ENCODE measurements around the gene MED27.

Gene MED27

GRCh38 chr9:131879181-131879910 lies 200.3 kb downstream of the MED27 start:
- H3K4me2 ChIP-seq (ENCODE audit: insufficient read depth, low read length), result no peak overlapping the region

GRCh38 chr9:131876486-131876885 lies 203.2 kb downstream of the MED27 start:
- TF ChIP-seq EZH2 (IDR thresholded peaks at IDR 0.05; ENCODE audit: borderline replicate concordance, low read depth, low read length, severe bottlenecking) (no peak), CTCF (IDR thresholded peaks at IDR 0.05; ENCODE audit: borderline replicate concordance, extremely low read depth, low read length, poor library complexity, severe bottlenecking) (no peak)
- Histone ChIP-seq H3K79me2 (ENCODE audit: insufficient read depth, low read length) (no peaks in the 10 kb centered on the region), H3K4me3 (ENCODE audit: low read depth in 1 of 2, low read length in 2 of 2) (no peak overlapping the region), H3K4me2 (ENCODE audit: insufficient read depth, low read length) (no peak overlapping the region), H3K27ac (ENCODE audit: low read length) (no peak overlapping the region), H2AFZ (ENCODE audit: low read depth, low read length) (no peak overlapping the region), H3K27me3 (ENCODE audit: insufficient read depth, low read length, poor library complexity) (no peaks in the 10 kb centered on the region), H3K9me3 (ENCODE audit: insufficient read depth, low read length, severe bottlenecking) (no peaks in the 10 kb centered on the region), H3K4me1 (ENCODE audit: insufficient read depth, low read length) (no peaks in the 10 kb centered on the region), H3K36me3 (ENCODE audit: insufficient read depth, low read length) (0 out of 2 replicates have a peak, but pooled peaks cover 3% of the 10 kb centered on the region), H3K9ac (ENCODE audit: low read depth, low read length) (no peak overlapping the region), H4K20me1 (ENCODE audit: insufficient read depth, low read length) (peaks cover 4% of the 10 kb centered on the region)
- no peak for DNase-seq
- ATAC-seq (ENCODE audit: insufficient read depth, low read depth), result no peak

More at GRCh38 chr9:131879181-131879910, 200.3 kb downstream of the MED27 start:
- no peak overlapping the region for H3K9ac ChIP-seq (ENCODE audit: low read depth, low read length)
- no peaks in the 10 kb centered on the region for H3K27me3 ChIP-seq (ENCODE audit: insufficient read depth, low read length, poor library complexity)
- H3K27ac ChIP-seq (ENCODE audit: low read length), result no peak overlapping the region
- no peaks in the 10 kb centered on the region for H3K79me2 ChIP-seq (ENCODE audit: insufficient read depth, low read length)
- H3K9me3 ChIP-seq (ENCODE audit: insufficient read depth, low read length, severe bottlenecking), result no peaks in the 10 kb centered on the region
- H4K20me1 ChIP-seq (ENCODE audit: insufficient read depth, low read length), result no peaks in the 10 kb centered on the region
- DNase-seq (no peak), ATAC-seq (ENCODE audit: insufficient read depth, low read depth) (no peak)
- 0 out of 2 replicates have a peak, but pooled peaks cover 3% of the 10 kb centered on the region for H3K36me3 ChIP-seq (ENCODE audit: insufficient read depth, low read length)
- H3K4me3 ChIP-seq (ENCODE audit: low read depth in 1 of 2, low read length in 2 of 2), result no peak overlapping the region
- no peaks in the 10 kb centered on the region for H3K4me1 ChIP-seq (ENCODE audit: insufficient read depth, low read length)
- TF ChIP-seq CTCF (IDR thresholded peaks at IDR 0.05; ENCODE audit: borderline replicate concordance, extremely low read depth, low read length, poor library complexity, severe bottlenecking) (no peak), EZH2 (IDR thresholded peaks at IDR 0.05; ENCODE audit: borderline replicate concordance, low read depth, low read length, severe bottlenecking) (no peak)
- H2AFZ ChIP-seq (ENCODE audit: low read depth, low read length), result no peak overlapping the region

- no peaks in the 10 kb centered on the region for H3K4me1 ChIP-seq (ENCODE audit: insufficient read depth, low read length)
- no peak for ATAC-seq (ENCODE audit: insufficient read depth, low read depth)
Observed at GRCh38 chr9:131875828-131876485, 203.7 kb downstream of the MED27 start.

More at GRCh38 chr9:131875828-131876485, 203.7 kb downstream of the MED27 start:
- TF ChIP-seq CTCF (IDR thresholded peaks at IDR 0.05; ENCODE audit: borderline replicate concordance, extremely low read depth, low read length, poor library complexity, severe bottlenecking) (no peak), EZH2 (IDR thresholded peaks at IDR 0.05; ENCODE audit: borderline replicate concordance, low read depth, low read length, severe bottlenecking) (no peak)
- Histone ChIP-seq H3K4me3 (ENCODE audit: low read depth in 1 of 2, low read length in 2 of 2) (no peak overlapping the region), H3K27me3 (ENCODE audit: insufficient read depth, low read length, poor library complexity) (no peaks in the 10 kb centered on the region), H3K9ac (ENCODE audit: low read depth, low read length) (no peak overlapping the region), H3K36me3 (ENCODE audit: insufficient read depth, low read length) (0 out of 2 replicates have a peak, but pooled peaks cover 3% of the 10 kb centered on the region), H4K20me1 (ENCODE audit: insufficient read depth, low read length) (peaks cover 4% of the 10 kb centered on the region), H3K9me3 (ENCODE audit: insufficient read depth, low read length, severe bottlenecking) (no peaks in the 10 kb centered on the region), H2AFZ (ENCODE audit: low read depth, low read length) (no peak overlapping the region), H3K79me2 (ENCODE audit: insufficient read depth, low read length) (no peaks in the 10 kb centered on the region), H3K4me2 (ENCODE audit: insufficient read depth, low read length) (no peak overlapping the region), H3K27ac (ENCODE audit: low read length) (no peak overlapping the region)
- no peak for DNase-seq

Data from DND-41 (cell line).